IMR-90 (cell line): ENCODE results near the gene MBIP. TPM values are rescaled to one million over a fixed set of nuclear protein-coding genes. Genes with fewer than 3 reads are reported as not detected.

Source experiments
- ATAC-seq: fragments of 200-7000 bp; cut with Tn5 transposase; 2 replicates; pipeline ENCODE4 v1.9.1; 2020; ENCODE audit warnings: low read depth, mild to moderate bottlenecking, moderate library complexity
- BruUV-seq: library from RNA; stranded (reverse); fragments of 400-500 nt; replicated peaks from 2 replicates; lab custom pipeline; 2021; lab: Mats Ljungman, UMichigan
- CTCF ChIA-PET: fragments of 300-600 bp; formaldehyde crosslinking; extraction: SDS; loops from one replicate; lab custom pipeline; 2021; ENCODE audit warnings: antibody characterized with exemption; lab: Yijun Ruan, JAX
- POLR2A ChIA-PET: fragments of 300-600 bp; sonication (Branson Sonifier 250); formaldehyde crosslinking; loops from one replicate; lab custom pipeline; 2022; ENCODE audit warnings: antibody characterized with exemption; ENCODE audit not compliant: unreplicated experiment; lab: Charles Lee
- DNase-seq: peaks from one replicate; pipeline ENCODE4 v3.0.0; 2013
- H2AFZ ChIP-seq: replicated peaks from 2 replicates; pipeline ENCODE3; 2013; ENCODE audit warnings: low read length, mild to moderate bottlenecking; ENCODE audit not compliant: poor library complexity
- H2AK5ac ChIP-seq: 2 replicates; pipeline ENCODE4 v1.6.1; 2013; ENCODE audit warnings: low read depth, low read length, inconsistent platforms
- H2AK9ac ChIP-seq: replicated peaks from 2 replicates; pipeline ENCODE3; 2013; ENCODE audit warnings: mild to moderate bottlenecking, low read depth, low read length, moderate library complexity; ENCODE audit not compliant: poor library complexity
- H2BK120ac ChIP-seq: 2 replicates; pipeline ENCODE4 v1.6.1; 2013; ENCODE audit warnings: low read depth, low read length, inconsistent platforms
- H2BK15ac ChIP-seq: 3 replicates; pipeline ENCODE4 v1.6.1; 2013; ENCODE audit warnings: low read depth, low read length, inconsistent platforms
- H2BK20ac ChIP-seq: 2 replicates; pipeline ENCODE4 v1.6.1; 2013; ENCODE audit warnings: low read depth, mild to moderate bottlenecking, inconsistent platforms, low read length, moderate library complexity
- H2BK5ac ChIP-seq: 2 replicates; pipeline ENCODE4 v1.6.1; 2013; ENCODE audit warnings: mild to moderate bottlenecking, low read depth, low read length, inconsistent platforms; ENCODE audit not compliant: poor library complexity, severe bottlenecking
- H3K14ac ChIP-seq: replicated peaks from 2 replicates; pipeline ENCODE4 v1.6.1; 2013; ENCODE audit warnings: low read depth, low read length, inconsistent platforms
- H3K18ac ChIP-seq: 2 replicates; pipeline ENCODE4 v1.6.1; 2013; ENCODE audit warnings: low read depth, low read length, control low read depth
- H3K23ac ChIP-seq: 2 replicates; pipeline ENCODE4 v1.6.1; 2013; ENCODE audit warnings: low read depth, low read length, inconsistent platforms
- H3K27ac ChIP-seq: 2 replicates; pipeline ENCODE4 v1.5.1; 2013; ENCODE audit warnings: mild to moderate bottlenecking, control low read depth, low read length; ENCODE audit not compliant: insufficient read depth
- H3K27me3 ChIP-seq: 2 replicates; pipeline ENCODE4 v1.6.1; 2013; ENCODE audit warnings: low read length; ENCODE audit not compliant: control insufficient read depth, insufficient read depth
- H3K36me3 ChIP-seq: 2 replicates; pipeline ENCODE4 v1.6.1; 2013; ENCODE audit warnings: low read length, mixed read lengths; ENCODE audit not compliant: control insufficient read depth, insufficient read depth
- H3K4ac ChIP-seq: 2 replicates; pipeline ENCODE4 v1.6.1; 2013; ENCODE audit warnings: low read depth, low read length, inconsistent platforms
- H3K4me1 ChIP-seq: 2 replicates; pipeline ENCODE4 v1.6.1; 2013; ENCODE audit warnings: low read length, mixed read lengths; ENCODE audit not compliant: control insufficient read depth, insufficient read depth
- H3K4me2 ChIP-seq: 2 replicates; pipeline ENCODE4 v1.6.1; 2013; ENCODE audit warnings: low read depth, mild to moderate bottlenecking, control low read depth, low read length, moderate library complexity
- H3K4me3 ChIP-seq: 2 replicates; pipeline ENCODE4 v1.5.1; 2013; ENCODE audit warnings: low read depth, mild to moderate bottlenecking, control low read depth, low read length, moderate library complexity; ENCODE audit not compliant: insufficient read depth
- H3K56ac ChIP-seq: 2 replicates; pipeline ENCODE4 v1.6.1; 2013; ENCODE audit warnings: low read length, inconsistent platforms; ENCODE audit not compliant: insufficient read depth; ENCODE audit errors: extremely low read depth
- H3K79me1 ChIP-seq, 2 experiments: 2 replicates each; pipeline ENCODE4 v1.6.1; 2013; ENCODE audit warnings: low read length in 2 of 2, inconsistent platforms in 1 of 2, low read depth in 1 of 2
- H3K9ac ChIP-seq: 2 replicates; pipeline ENCODE4 v1.6.1; 2013; ENCODE audit warnings: low read depth, low read length, control low read depth
- H3K9me1 ChIP-seq: 2 replicates; pipeline ENCODE4 v1.6.1; 2013; ENCODE audit warnings: low read length, inconsistent platforms; ENCODE audit not compliant: insufficient read depth
- H3K9me3 ChIP-seq: 2 replicates; pipeline ENCODE4 v1.6.1; 2013; ENCODE audit warnings: low read length; ENCODE audit not compliant: control insufficient read depth, insufficient read depth
- H4K20me1 ChIP-seq: 2 replicates; pipeline ENCODE4 v1.6.1; 2013; ENCODE audit warnings: low read length, inconsistent platforms; ENCODE audit not compliant: insufficient read depth
- H4K5ac ChIP-seq: 2 replicates; pipeline ENCODE4 v1.6.1; 2013; ENCODE audit warnings: mild to moderate bottlenecking, low read depth, low read length, control low read depth
- H4K8ac ChIP-seq, 2 experiments: 2 replicates each; pipeline ENCODE4 v1.6.1; 2013; ENCODE audit warnings: low read depth in 2 of 2, low read length in 2 of 2, control low read depth in 1 of 2, inconsistent platforms in 1 of 2
- H4K91ac ChIP-seq: 2 replicates; pipeline ENCODE4 v1.6.1; 2013; ENCODE audit warnings: low read depth, low read length, inconsistent platforms; ENCODE audit not compliant: insufficient read depth
- BHLHE40 ChIP-seq: fragments of 150-350 bp; IDR thresholded peaks from 2 replicates; pipeline ENCODE4 v1.6.1; 2016; ENCODE audit warnings: mild to moderate bottlenecking, low read depth, low read length
- MAFK ChIP-seq: IDR thresholded peaks from 2 replicates; pipeline ENCODE4 v1.6.1; 2012; ENCODE audit warnings: low read depth, low read length, improper control_type of control experiment
- MAZ ChIP-seq: IDR thresholded peaks from 2 replicates; pipeline ENCODE4 v1.6.1; 2012; ENCODE audit warnings: low read depth, mild to moderate bottlenecking, low read length, improper control_type of control experiment, moderate library complexity, borderline replicate concordance
- dilution Hi-C: fragments of 300-500 bp; cut with HindIII; formaldehyde crosslinking; loops from one replicate; pipeline ENCODE4 v1.14.3; 2018; ENCODE audit warnings: low sequenced_read_pairs; ENCODE audit not compliant: unreplicated experiment
- in situ Hi-C: fragments of 300-500 bp; cut with MboI; formaldehyde crosslinking; loops from 3 replicates; pipeline ENCODE4 v1.14.3; 2019; ENCODE audit warnings: low sequenced_read_pairs, inconsistent platforms, mixed read lengths
- intact Hi-C: fragments of 100-400 bp; cut with micrococcal nuclease; formaldehyde crosslinking; loops from 2 replicates; pipeline ENCODE4 v1.10.0; 2022
- polyA plus RNA-seq, 3 experiments: library from polyadenylated mRNA; depleted of rRNA; stranded (reverse); fragments of >200 nt; gene quantifications; 2 replicates each; pipeline ENCODE4 v1.2.3, GENCODE V29; 2012; ENCODE audit warnings: low replicate concordance in 1 of 3
- total RNA-seq: library from RNA; depleted of rRNA; stranded (reverse); fragments of >200 nt; gene quantifications from 2 replicates; pipeline ENCODE4 v1.2.3, GENCODE V29; 2012

The MBIP gene
- total and polyA plus RNA-seq, 2 of the 4 experiments (the other 2 are of a cell fraction), result 9.3 to 17.4 TPM

DNA sequence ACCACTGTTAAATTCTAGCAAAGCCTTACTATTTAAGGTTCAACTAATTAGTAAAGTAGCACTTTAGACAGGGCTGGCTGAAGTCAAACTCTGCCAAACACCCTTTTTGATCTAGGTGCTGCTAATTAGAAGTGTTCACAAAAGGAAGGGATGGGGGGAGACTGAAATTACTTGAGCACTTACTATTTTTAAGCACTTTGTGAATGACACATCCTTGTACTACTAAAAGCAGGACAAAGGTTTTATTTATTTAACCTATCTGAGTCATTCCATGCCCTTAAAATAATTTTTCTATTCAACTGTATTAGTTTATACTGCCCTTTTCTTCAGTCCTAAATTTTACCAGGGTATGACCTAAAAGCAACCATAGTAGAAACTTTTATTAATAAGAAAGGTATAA lies 20.1 kb downstream of the MBIP start:
- in situ Hi-C loops (no loop called here), dilution Hi-C loops (no loop called here), intact Hi-C loops (loop anchor here (2.0 kb wide), 1 partner anchor 16 kb away; no protein-coding TSS in a partner anchor)
- Histone ChIP-seq H2AK5ac (no peak overlapping the region), H3K4me2 (no peak overlapping the region), H2BK20ac (no peak overlapping the region), H2AK9ac (no peak overlapping the region), H2AFZ (no peak overlapping the region), H3K27ac (no peak overlapping the region), H3K4ac (no peak overlapping the region), H3K56ac (no peak overlapping the region), H4K5ac (no peak overlapping the region), H2BK120ac (no peak overlapping the region), H3K4me1 (peaks cover 2% of the 10 kb centered on the region; the same call in 1 of the 2 replicates), H3K27me3 (no peaks in the 10 kb centered on the region), H4K91ac (no peak overlapping the region), H3K36me3 (peaks cover 19% of the 10 kb centered on the region), H2BK15ac (no peak overlapping the region), H3K9me1 (0 out of 2 replicates have a peak, but pooled peaks cover 6% of the 10 kb centered on the region), H3K18ac (no peak overlapping the region), H2BK5ac (no peak overlapping the region), H4K20me1 (peaks cover 4% of the 10 kb centered on the region; the same call in 1 of the 2 replicates), H3K9me3 (no peaks in the 10 kb centered on the region), H3K14ac (no peak overlapping the region), H3K4me3 (no peak overlapping the region), H3K9ac (no peak overlapping the region), H4K8ac (no peak overlapping the region), H3K79me1 (peaks cover 7% of the 10 kb centered on the region in 2 experiments), H3K23ac (no peak overlapping the region)
- POLR2A ChIA-PET, result no interaction called here
- peak; percentile 34 for DNase-seq
- CTCF ChIA-PET, result no interaction called here
- no TSS peak for BruUV-seq
- TF ChIP-seq MAZ, result no peak
- TF ChIP-seq BHLHE40, result no peak
- no peak for TF ChIP-seq MAFK
- peak; percentile 24; the same call in 1 of the 2 replicates for ATAC-seq
